DOHH2 (cell line): ENCODE results near the gene LIMK1.
A peak's percentile ranks its signal among the peaks of the same experiment; 100 is the strongest.

Source experiments
- H3F3A ChIP-seq: fragments of 200-600 bp; sonication (generic), shearing (Covaris generic); 2 replicates; pipeline ENCODE4 v1.6.0; 2016; ENCODE audit warnings: antibody characterized with exemption, mild to moderate bottlenecking; ENCODE audit not compliant: control insufficient read depth, insufficient read depth
- H3K27ac ChIP-seq: fragments of 200-600 bp; sonication (generic); 2 replicates; pipeline ENCODE4 v1.5.1; 2014; ENCODE audit warnings: low read depth, mild to moderate bottlenecking, low read length, moderate library complexity
- H3K27me3 ChIP-seq: fragments of 200-600 bp; sonication (generic); 2 replicates; pipeline ENCODE4 v1.6.1; 2014; ENCODE audit warnings: mild to moderate bottlenecking, low read length, mixed read lengths; ENCODE audit not compliant: control insufficient read depth
- H3K36me3 ChIP-seq: fragments of 200-600 bp; sonication (generic); 2 replicates; pipeline ENCODE4 v1.6.1; 2014; ENCODE audit warnings: mild to moderate bottlenecking, low read length, moderate library complexity, mixed read lengths; ENCODE audit not compliant: control insufficient read depth
- H3K4me1 ChIP-seq: fragments of 200-600 bp; sonication (generic); 2 replicates; pipeline ENCODE4 v1.6.1; 2014; ENCODE audit warnings: mild to moderate bottlenecking, low read length, mixed read lengths; ENCODE audit not compliant: control insufficient read depth
- H3K4me2 ChIP-seq: fragments of 200-600 bp; sonication (generic); 2 replicates; pipeline ENCODE4 v1.6.0; 2014; ENCODE audit warnings: mild to moderate bottlenecking, low read length, moderate library complexity
- H3K4me3 ChIP-seq: fragments of 200-600 bp; sonication (generic); 2 replicates; pipeline ENCODE4 v1.5.1; 2014; ENCODE audit warnings: mild to moderate bottlenecking, low read length, mixed read lengths
- H3K79me2 ChIP-seq: fragments of 200-600 bp; sonication (generic); 2 replicates; pipeline ENCODE4 v1.6.1; 2014; ENCODE audit warnings: mild to moderate bottlenecking, low read length, mixed read lengths; ENCODE audit not compliant: control insufficient read depth
- H3K9me2 ChIP-seq: fragments of 200-600 bp; sonication (generic); replicated peaks from 2 replicates; pipeline ENCODE4 v1.6.1; 2014; ENCODE audit warnings: mild to moderate bottlenecking, low read length, mixed read lengths; ENCODE audit not compliant: control insufficient read depth
- H3K9me3 ChIP-seq: fragments of 200-600 bp; sonication (generic); 2 replicates; pipeline ENCODE4 v1.6.1; 2014; ENCODE audit warnings: antibody characterized with exemption, low read length, mixed read lengths; ENCODE audit not compliant: control insufficient read depth, insufficient read depth
- H4K20me1 ChIP-seq: fragments of 200-600 bp; sonication (generic); 2 replicates; pipeline ENCODE4 v1.6.0; 2014; ENCODE audit warnings: low read depth, mild to moderate bottlenecking, antibody characterized with exemption, low read length, moderate library complexity; ENCODE audit not compliant: control insufficient read depth, insufficient read depth
- EZH2phosphoT487 ChIP-seq: fragments of 200-600 bp; sonication (generic); IDR thresholded peaks from 2 replicates; pipeline ENCODE4 v1.6.1; 2017; ENCODE audit warnings: borderline replicate concordance, mild to moderate bottlenecking, antibody characterized with exemption, low read length, moderate library complexity, mixed read lengths
- TF ChIP-seq, protein P1 (sequence below): fragments of 200-600 bp; sonication (generic); IDR thresholded peaks from one replicate; pipeline ENCODE4 v1.5.1; 2014; ENCODE audit warnings: antibody characterized with exemption, mild to moderate bottlenecking, low read depth, low read length; ENCODE audit not compliant: poor library complexity, severe bottlenecking

Gene LIMK1

DNA sequence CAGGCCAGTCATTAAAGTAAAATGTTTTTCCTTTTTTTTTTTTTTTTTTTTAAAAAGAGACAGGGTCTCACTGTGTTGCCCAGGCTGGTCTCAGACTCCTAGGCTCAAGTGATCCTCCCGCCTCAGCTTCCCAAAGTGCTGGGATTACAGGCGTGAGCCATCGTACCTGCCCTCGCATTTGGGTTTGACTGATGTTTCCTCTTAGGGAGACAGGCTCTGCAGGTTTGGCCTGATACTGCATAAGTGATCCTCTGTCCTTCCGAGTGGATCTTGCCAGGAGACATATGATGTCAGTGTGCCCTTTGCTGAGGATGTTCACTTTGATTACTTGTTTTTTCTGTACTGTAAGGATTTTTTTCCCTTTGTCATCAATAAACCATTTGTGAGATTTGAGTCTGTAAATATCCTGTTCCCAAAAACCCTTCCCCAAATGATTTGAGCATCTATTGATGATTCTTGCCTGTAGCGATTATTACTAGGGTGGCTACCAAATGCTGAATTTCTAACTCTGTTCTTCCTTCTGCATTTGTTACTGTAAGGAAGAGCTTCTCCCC lies 19.7 kb downstream of the LIMK1 start:
- peaks cover 66% of the 10 kb centered on the region for H3K36me3 ChIP-seq
- H3F3A ChIP-seq, result peaks cover 34% of the 10 kb centered on the region
- H3K27me3 ChIP-seq, result no peaks in the 10 kb centered on the region
- H3K79me2 ChIP-seq, result peaks cover 12% of the 10 kb centered on the region
- H3K4me1 ChIP-seq, result peaks cover 54% of the 10 kb centered on the region
- H3K9me3 ChIP-seq, result no peaks in the 10 kb centered on the region
- no peaks in the 10 kb centered on the region for H4K20me1 ChIP-seq
- no peaks in the 10 kb centered on the region for H3K9me2 ChIP-seq
- H3K27ac ChIP-seq, result peak overlapping the region; percentile 98
- no peak overlapping the region for H3K4me3 ChIP-seq
- TF ChIP-seq, protein P1, sequence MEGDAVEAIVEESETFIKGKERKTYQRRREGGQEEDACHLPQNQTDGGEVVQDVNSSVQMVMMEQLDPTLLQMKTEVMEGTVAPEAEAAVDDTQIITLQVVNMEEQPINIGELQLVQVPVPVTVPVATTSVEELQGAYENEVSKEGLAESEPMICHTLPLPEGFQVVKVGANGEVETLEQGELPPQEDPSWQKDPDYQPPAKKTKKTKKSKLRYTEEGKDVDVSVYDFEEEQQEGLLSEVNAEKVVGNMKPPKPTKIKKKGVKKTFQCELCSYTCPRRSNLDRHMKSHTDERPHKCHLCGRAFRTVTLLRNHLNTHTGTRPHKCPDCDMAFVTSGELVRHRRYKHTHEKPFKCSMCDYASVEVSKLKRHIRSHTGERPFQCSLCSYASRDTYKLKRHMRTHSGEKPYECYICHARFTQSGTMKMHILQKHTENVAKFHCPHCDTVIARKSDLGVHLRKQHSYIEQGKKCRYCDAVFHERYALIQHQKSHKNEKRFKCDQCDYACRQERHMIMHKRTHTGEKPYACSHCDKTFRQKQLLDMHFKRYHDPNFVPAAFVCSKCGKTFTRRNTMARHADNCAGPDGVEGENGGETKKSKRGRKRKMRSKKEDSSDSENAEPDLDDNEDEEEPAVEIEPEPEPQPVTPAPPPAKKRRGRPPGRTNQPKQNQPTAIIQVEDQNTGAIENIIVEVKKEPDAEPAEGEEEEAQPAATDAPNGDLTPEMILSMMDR, result no peak
- no peak overlapping the region for H3K4me2 ChIP-seq

DNA sequence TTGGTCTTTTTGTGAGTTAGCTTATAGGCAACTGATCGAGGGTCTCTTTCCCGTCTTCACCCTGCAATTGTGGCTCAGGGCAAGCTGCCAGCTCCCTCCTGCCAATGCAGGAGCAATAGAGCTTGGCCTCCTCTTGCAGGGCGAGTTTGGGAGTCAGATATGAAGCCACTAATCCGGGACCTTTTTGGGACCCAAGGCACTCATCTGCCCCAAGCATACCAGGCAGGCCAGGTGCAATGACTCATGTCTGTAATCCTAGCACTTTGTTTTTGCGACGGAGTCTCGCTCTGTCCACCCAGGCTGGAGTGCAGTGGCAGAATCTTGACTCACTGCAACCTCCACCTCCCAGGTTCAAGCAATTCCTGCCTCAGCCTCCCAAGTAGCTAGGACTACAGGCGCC lies 21.1 kb downstream of the LIMK1 start:
- Histone ChIP-seq H3K79me2 (peaks cover 12% of the 10 kb centered on the region), H3K36me3 (peaks cover 67% of the 10 kb centered on the region)

DNA sequence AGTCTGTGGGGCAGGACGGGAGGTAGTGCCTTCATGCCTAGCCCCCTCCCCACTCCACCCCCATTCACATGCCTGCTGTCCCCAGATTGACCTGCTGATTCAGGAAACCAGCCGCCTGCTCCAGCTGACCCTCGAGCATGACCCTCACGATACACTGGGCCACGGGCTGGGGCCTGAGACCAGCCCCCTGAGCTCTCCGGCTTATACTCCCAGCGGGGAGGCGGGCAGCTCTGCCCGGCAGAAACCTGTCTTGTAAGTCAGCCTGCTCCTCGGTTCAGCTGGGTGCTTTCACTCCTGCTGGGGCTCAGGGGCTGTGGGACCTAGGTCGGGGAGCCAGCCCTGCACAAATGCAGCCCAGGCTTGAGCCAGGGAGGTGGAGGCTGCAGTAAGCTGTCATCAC lies 22.4 kb downstream of the LIMK1 start:
- Histone ChIP-seq H4K20me1 (no peaks in the 10 kb centered on the region), H3K4me1 (peaks cover 27% of the 10 kb centered on the region), H3K79me2 (peaks cover 12% of the 10 kb centered on the region), H3K4me2 (no peak overlapping the region), H3K9me2 (no peaks in the 10 kb centered on the region), H3K27me3 (no peaks in the 10 kb centered on the region), H3K36me3 (peaks cover 73% of the 10 kb centered on the region), H3F3A (peaks cover 18% of the 10 kb centered on the region), H3K9me3 (no peaks in the 10 kb centered on the region), H3K4me3 (no peak overlapping the region), H3K27ac (no peak overlapping the region)
- no peak for TF ChIP-seq EZH2phosphoT487
- TF ChIP-seq, protein P1, result no peak

More for the DNA sequence above, 21.1 kb downstream of the LIMK1 start:
- H3K4me3 ChIP-seq, result no peak overlapping the region
- no peaks in the 10 kb centered on the region for H3K9me2 ChIP-seq
- no peaks in the 10 kb centered on the region for H4K20me1 ChIP-seq
- peaks cover 40% of the 10 kb centered on the region for H3K4me1 ChIP-seq
- no peaks in the 10 kb centered on the region for H3K9me3 ChIP-seq
- no peaks in the 10 kb centered on the region for H3K27me3 ChIP-seq
- TF ChIP-seq, protein P1, result no peak
- no peak for TF ChIP-seq EZH2phosphoT487
- no peak overlapping the region for H3K27ac ChIP-seq
- no peak overlapping the region for H3K4me2 ChIP-seq
- H3F3A ChIP-seq, result peaks cover 30% of the 10 kb centered on the region

DNA sequence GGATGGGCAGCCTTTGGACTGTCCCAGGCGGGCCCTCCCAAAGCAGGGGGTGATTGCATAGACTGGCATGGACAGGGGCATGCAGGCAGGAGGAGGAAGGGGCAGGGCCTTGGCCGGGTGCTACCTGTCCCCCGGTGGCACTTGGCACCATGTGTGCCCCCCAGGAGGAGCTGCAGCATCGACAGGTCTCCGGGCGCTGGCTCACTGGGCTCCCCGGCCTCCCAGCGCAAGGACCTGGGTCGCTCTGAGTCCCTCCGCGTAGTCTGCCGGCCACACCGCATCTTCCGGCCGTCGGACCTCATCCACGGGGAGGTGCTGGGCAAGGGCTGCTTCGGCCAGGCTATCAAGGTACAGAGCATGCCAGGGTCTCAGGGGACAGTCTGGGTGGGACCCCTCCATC lies 23.2 kb downstream of the LIMK1 start:
- Histone ChIP-seq H3K36me3 (peaks cover 78% of the 10 kb centered on the region), H3K4me2 (no peak overlapping the region), H3K4me1 (peaks cover 19% of the 10 kb centered on the region), H4K20me1 (no peaks in the 10 kb centered on the region), H3K79me2 (peaks cover 12% of the 10 kb centered on the region), H3K9me3 (no peaks in the 10 kb centered on the region), H3K9me2 (no peaks in the 10 kb centered on the region), H3F3A (peaks cover 9% of the 10 kb centered on the region), H3K27me3 (no peaks in the 10 kb centered on the region), H3K27ac (no peak overlapping the region), H3K4me3 (no peak overlapping the region)
- TF ChIP-seq EZH2phosphoT487, result no peak
